GM19468 (cell line): ENCODE measurements around the gene ASB1.
"Not testable (repeated sequence)": the region's sequence is repeated elsewhere in the genome, so short reads cannot be mapped to it uniquely, and the experiment has no call there.

ENCODE experiments used
- ATAC-seq: cut with Tn5 transposase; IDR thresholded peaks from one replicate; pipeline ENCODE4 v1.9.1; 2021; ENCODE audit warnings: mild to moderate bottlenecking, moderate library complexity, moderate number of reproducible peaks; ENCODE audit not compliant: unreplicated experiment; ENCODE audit errors: extremely low read depth

Gene ASB1

GRCh38 chr2:238441262-238442114 is 14.8 kb downstream of the ASB1 start:
- no peak for ATAC-seq

- not testable (repeated sequence) for ATAC-seq
These were observed 15.5 kb downstream of the ASB1 start for GRCh38 chr2:238442257-238442656.

GRCh38 chr2:238444242-238444641 is 17.5 kb downstream of the ASB1 start:
- ATAC-seq, result no peak

- no peak for ATAC-seq
These were observed 18.9 kb downstream of the ASB1 start for GRCh38 chr2:238445409-238446190.

- no peak for ATAC-seq
These were observed 19.6 kb downstream of the ASB1 start for GRCh38 chr2:238446371-238446770.

- no peak for ATAC-seq
These were observed 21.6 kb downstream of the ASB1 start for GRCh38 chr2:238448031-238448955.

GRCh38 chr2:238449241-238449640 is 22.5 kb downstream of the ASB1 start:
- no peak for ATAC-seq

GRCh38 chr2:238449909-238450417 is 23.2 kb downstream of the ASB1 start:
- no peak for ATAC-seq

GRCh38 chr2:238450440-238450861 is 23.7 kb downstream of the ASB1 start:
- no peak for ATAC-seq

GRCh38 chr2:238453842-238454241 is 27.1 kb downstream of the ASB1 start:
- no peak for ATAC-seq

GRCh38 chr2:238456449-238456848 is 29.7 kb downstream of the ASB1 start:
- ATAC-seq, result no peak

GRCh38 chr2:238456970-238457926 is 30.5 kb downstream of the ASB1 start:
- no peak for ATAC-seq

GRCh38 chr2:238457927-238458324 is 31.2 kb downstream of the ASB1 start:
- ATAC-seq, result no peak

GRCh38 chr2:238458651-238459050 is 31.9 kb downstream of the ASB1 start:
- ATAC-seq, result no peak

- ATAC-seq, result no peak
These were observed 32.4 kb downstream of the ASB1 start for GRCh38 chr2:238459081-238459629.

- ATAC-seq, result no peak
These were observed 34.3 kb downstream of the ASB1 start for GRCh38 chr2:238461051-238461450.

GRCh38 chr2:238461491-238461890 is 34.8 kb downstream of the ASB1 start:
- no peak for ATAC-seq

GRCh38 chr2:238461916-238462315 is 35.2 kb downstream of the ASB1 start:
- no peak for ATAC-seq
